Measurements from ENCODE around the gene USP22.

Gene USP22

GRCh38 chr17:20952183-20952582 lies 90.6 kb downstream of the USP22 start:
- no peak for DNase-seq (ENCODE audit: low read depth)
